ENCODE data around the gene MPZL2.

GRCh38 chr11:118245936-118246562, 18.0 kb downstream of the MPZL2 start:
- no peak for TF ChIP-seq EZH2 (IDR thresholded peaks at IDR 0.05; ENCODE audit: insufficient read depth, low read length)
- TF ChIP-seq CTCF (IDR thresholded peaks at IDR 0.05; ENCODE audit: insufficient read depth, low read depth, low read length): no peak
